H4 (cell line): ENCODE data around the gene RASSF10. TPM values are rescaled to one million over a fixed set of nuclear protein-coding genes. Genes with fewer than 3 reads are reported as not detected.
"Not testable (repeated sequence)": the region's sequence is repeated elsewhere in the genome, so short reads cannot be mapped to it uniquely, and the experiment has no call there.

Source experiments
- DNase-seq: peaks from one replicate; pipeline ENCODE4 v3.0.0-alpha.2; 2015; ENCODE audit warnings: low spot score
- total RNA-seq: library from RNA; depleted of rRNA; stranded (reverse); fragments of >200 nt; shearing (Covaris generic); gene quantifications from 2 replicates; pipeline ENCODE4 v1.2.3, GENCODE V29; 2014

Gene RASSF10
- total RNA-seq, 1 experiment from 2014 or later = not detected

DNA sequence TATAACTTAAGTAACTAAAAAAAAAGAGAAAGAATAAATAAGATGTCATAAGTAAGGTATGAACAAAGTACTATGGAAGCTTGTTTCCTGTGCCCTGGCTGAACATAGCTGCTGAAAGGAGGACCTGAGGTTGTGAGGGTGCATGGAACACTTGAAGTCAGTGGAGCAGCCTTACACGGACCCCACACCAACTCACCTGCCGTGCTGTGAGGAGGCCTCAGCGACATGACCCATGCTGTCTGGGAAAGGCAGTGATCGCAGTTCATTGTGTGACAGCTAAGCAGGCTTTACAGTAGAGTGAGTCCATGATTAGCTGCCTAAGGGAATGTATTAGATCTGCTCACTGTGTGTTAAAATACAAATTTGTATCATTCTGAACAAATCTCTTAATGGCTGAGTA is 17.6 kb downstream of the RASSF10 start:
- no peak for DNase-seq

DNA sequence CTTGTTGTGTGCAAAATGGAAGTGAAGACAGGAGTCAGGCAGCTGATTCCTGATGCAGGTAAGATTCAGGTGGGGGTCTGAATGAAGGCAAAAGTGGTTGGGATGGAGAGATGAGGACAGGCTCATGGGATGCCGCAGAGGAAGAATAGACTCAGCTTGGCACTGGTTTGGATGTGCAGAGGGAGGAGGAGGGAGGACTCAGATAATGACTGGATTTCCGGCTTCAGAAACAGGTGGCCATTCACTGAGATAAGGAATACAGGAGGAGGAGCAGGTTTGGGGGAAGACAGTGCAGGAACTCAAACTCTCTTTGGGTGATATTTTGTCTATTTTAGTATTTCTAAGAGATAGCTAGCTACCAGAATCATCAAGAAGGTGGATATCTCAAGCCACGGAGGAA is 19.2 kb downstream of the RASSF10 start:
- no peak for DNase-seq

DNA sequence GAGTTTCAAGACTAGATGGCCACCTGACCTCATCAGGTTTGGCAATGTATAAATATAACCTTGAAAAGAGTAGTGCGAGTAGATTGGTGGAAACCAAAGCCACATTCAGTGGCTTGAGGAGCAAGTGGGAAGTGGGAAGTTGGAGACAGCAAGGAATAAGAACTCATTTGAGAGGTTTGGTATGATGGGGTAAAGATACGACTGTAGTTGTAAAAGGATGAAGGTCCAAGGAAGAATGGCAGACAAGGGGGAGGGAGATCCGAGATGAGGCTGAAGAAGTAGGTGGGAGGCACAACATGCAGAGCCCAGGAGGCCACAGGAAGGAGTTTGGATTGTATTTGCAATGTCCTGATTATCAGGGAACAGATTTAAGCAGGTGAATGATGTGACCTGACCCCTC is 20.8 kb downstream of the RASSF10 start:
- DNase-seq = no peak

DNA sequence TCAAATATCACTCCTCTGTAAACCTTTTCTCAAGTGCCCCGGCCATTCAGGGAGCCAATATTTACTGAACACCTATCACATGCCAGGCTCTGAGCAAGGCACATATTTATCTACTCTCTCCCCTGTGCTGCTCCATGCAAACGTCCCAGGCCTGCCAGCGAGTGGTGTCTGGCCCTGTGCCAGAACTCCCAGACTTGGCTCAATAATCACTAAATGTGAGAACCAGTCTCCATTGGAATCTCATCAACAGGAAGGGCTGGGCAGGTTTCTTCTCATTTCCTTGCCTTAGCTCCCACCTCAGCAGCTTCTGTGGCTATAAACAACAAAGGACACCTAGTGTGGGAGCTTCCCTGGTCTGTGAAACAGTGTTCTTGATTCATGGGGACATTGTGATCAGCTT is 21.7 kb downstream of the RASSF10 start:
- DNase-seq = no peak

DNA sequence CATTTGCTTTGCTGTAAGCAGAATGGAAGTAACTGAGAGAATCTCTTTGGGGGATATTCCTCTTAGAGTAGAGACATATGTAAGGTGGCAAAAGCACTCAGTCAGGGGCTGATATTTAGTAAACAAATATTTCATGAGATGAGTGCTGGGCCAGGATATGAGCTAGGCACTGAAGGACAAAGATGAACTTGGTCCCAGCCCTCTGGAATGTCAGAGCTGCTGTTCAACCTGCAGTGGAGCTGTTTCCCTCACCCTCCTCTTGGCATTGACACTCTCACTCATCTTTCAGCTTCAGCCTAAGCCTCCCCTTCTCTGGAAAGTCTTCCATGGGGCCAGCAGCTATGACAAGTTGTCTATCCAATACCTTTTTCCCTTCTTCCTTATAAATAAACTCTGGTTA is 22.2 kb downstream of the RASSF10 start:
- DNase-seq = no peak

DNA sequence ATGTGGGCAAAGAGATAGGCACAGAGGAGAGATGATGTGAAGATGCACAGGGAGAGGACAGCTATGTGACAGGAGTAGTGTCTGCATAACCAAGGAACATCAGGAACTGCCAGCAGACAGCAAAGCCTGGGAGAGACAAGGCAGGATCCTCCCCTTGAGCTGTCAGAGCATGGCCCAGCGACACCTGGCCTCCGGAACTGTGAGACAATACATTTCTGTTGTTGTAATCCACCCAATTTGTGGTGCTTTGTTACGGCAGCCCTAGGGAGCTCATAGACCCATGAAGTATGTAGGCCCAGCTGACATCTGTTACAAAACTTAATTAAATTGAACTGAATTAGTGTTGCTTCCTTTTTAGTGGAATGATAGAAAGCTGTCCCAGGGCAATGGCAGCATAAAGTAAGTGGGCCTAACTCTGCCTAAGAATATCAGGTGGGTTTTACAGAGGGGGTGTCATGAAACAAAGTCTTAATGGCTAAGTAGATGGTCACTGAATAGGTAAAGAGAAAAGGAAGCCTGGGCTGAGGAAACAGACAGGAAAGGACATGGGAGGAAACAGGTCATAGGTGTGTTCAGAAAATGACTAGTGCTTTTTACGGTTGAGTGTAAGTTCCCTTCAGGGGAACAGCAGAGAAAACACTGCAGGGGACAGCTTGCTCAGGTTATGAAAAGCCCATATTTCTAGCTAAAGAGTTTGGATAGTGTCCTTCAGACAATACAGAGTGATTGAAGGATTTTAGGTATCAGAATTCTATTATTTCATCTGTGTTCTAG is 24.8 kb downstream of the RASSF10 start:
- DNase-seq = no peak

DNA sequence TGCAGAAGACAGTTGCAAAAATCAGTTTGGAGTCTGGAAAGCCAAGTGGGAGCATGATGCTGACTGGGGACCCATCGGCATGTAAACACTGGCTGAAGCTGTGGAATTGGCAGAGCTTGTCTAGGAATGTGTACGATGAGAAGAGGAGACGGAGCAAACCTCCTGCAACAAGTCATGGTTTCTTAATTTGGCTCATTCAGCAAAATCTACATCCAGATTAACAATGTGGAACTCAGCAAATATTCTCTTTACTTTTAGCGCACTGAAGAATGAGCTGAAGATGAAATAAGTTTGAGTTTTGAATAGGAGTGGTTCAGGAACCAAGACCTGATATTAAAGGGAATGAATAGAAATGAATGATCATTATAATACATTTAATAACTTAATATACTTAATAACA is 26.6 kb downstream of the RASSF10 start:
- no peak for DNase-seq

DNA sequence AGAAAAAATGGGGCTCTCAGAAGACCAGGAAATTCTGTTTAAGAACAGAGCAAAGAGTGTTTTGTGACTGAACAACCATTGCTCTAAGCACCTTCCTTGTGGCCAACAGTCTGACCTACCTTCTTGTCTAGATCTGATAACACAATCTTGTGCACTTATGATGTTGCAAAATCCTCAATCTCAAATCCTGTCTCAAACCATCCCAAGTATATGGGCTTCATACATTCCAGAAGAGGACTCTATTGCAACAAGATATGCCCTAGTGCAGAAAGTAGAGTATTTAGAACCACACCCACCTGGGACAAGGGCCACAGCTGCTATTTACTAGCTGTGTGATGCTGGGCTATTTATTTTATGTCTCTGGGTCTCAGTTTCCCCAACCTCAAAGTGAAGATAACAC is 27.1 kb downstream of the RASSF10 start:
- no peak for DNase-seq

DNA sequence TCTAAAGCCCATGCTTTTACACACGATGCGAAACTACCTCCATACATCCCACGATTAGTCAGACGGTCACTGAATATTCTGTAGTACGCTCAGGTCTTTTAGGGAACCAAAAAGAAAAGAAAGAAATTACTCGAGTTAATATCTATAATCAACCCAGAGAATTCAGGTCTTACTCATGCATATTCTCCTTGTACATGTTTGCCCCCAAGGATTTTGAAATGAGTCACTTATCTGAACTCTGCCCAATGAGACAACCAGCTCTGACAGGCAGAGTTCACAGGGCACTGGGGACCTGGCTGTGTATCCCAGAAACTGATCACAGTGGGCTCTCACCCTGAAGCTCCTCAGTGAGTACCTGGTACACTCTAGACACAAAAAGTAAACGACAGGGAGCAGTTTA is 29.2 kb downstream of the RASSF10 start:
- DNase-seq = no peak

DNA sequence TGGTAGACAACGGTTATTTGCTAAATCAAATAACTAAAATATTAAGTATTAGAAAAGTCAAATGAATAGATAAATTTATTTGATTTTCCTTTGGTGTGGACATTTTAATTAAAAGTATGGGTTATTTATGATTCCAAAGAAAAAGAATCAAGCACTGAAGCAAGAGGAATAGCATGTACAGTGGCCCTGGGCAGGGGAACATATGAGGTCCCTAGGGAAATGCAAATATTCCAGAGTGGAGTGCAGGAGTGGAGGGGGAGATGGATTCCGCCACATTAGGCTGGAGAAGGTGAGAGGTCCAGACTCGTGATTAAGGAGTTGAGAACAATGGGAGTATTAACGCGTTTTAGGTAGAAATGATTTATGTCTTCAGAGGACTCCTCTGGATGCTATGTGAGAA is 30.0 kb downstream of the RASSF10 start:
- no peak for DNase-seq

DNA sequence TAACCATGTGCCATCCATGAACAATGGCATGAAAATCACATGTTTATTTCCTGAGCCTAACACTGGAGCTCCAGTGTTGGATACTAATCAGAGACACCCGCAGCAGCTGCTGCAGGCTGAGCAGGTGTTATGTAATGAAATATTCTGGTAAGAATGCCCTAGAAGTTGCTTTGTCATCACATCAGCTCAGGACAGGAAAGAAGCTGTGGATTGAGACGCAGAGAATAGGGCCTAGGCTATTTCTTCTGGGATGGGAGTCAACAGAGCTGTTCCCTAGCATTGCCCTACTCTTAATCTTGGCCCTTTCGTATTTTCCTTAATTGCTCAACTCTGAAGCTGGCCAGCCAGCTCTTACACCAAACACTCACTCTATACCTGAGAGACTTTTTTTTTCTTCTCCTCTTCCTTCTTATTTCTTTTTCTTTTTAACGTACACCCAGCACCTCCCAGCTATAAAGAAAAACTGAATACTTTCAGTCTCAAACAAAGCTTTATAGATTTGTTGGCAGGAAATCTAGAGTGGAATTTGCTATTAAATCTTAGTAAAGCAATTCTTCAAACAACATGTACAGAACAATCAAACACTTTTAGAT is 31.9 kb downstream of the RASSF10 start:
- DNase-seq = no peak

DNA sequence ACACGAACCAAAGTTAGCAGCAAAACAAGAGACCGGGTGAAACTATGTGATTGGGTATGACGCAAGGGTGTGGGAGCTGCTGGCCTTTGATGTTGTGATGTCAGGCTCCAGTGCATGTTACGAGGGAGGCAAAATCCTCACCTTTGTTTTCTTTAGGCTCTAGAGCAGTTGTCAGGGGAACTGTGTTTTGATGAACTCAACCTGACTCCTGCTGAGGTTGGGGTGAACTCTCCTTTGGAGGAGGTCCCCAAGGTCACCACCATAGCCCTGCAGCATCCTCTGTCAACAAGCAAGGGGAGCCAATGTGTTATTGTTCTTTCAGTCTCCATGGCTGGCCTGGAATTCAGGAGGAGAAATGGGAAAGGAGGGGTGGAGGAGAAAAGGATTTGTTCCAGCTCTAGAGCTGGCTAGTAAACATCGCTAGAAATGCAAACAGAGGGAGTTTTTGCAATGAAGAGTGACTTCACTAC is 33.8 kb downstream of the RASSF10 start:
- DNase-seq = no peak

DNA sequence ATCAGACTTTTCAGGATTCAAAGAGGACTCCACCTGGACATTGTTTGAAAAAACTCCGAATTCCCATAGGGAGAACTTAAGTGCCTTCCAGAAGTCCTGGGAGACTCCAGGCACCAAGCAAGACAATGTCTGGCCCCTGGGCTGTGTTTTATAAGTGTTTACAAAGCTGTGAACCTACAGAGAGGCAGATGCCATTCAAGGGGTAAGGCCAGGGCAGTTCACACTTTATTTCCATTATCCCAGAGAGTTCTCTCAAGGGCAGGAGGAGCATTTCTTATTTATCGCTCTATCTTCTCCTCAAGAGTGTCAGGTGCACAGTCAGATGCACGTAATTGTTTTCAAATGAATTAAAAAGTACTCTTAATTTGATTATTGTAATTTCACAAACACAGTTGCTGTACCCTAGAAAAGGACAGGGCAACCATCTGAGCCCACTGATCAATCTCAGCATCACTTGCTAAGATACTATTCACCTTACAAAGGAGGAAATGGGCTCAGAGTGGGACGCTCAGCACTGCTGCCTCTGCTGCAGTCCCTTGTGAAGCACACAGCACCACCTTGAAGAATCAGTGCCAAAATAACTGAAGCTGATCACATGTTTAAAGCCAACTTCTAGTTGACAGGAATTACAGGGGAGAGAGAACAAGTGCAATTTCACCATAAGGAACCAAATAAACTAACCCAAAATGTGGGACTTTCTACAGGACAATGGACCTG is 35.0 kb downstream of the RASSF10 start:
- no peak for DNase-seq

DNA sequence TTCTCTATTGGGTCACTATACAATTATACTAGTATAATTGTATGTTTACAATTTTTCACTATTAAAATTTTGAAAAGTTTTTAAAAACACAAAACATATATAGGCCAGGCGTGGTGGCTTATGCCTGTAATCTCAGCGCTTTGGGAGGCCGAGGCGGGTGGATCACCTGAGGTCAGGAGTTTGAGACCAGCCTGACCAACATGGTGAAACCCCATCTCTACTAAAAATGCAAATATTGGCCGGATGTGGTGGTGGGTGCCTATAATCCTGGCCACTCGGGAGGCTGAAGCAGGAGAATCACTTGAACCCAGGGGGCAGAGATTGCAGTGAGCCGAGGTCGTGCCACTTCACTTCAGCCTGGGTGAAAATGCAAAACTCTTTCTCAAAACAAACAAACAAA is 36.0 kb downstream of the RASSF10 start:
- not testable (repeated sequence) for DNase-seq

DNA sequence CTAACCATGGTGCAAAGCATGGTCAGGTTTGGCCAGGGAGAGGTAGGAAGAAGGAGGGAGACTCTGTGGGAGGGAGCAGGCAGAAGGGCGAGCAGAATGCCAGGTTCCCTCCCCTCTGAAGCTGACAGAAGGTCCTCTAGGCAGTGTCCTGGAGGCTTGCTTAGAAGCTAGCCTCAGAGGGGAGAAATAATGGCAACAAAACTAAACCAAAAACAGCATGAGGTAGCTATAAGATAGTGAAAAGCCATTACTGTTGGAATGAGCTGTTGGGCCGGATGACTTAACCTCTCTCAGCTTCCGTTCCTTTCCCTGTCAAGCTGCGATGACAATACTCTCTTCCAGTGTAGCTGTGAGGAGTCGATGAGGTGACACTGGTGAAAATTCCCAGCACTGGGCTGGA is 36.6 kb downstream of the RASSF10 start:
- DNase-seq = no peak

DNA sequence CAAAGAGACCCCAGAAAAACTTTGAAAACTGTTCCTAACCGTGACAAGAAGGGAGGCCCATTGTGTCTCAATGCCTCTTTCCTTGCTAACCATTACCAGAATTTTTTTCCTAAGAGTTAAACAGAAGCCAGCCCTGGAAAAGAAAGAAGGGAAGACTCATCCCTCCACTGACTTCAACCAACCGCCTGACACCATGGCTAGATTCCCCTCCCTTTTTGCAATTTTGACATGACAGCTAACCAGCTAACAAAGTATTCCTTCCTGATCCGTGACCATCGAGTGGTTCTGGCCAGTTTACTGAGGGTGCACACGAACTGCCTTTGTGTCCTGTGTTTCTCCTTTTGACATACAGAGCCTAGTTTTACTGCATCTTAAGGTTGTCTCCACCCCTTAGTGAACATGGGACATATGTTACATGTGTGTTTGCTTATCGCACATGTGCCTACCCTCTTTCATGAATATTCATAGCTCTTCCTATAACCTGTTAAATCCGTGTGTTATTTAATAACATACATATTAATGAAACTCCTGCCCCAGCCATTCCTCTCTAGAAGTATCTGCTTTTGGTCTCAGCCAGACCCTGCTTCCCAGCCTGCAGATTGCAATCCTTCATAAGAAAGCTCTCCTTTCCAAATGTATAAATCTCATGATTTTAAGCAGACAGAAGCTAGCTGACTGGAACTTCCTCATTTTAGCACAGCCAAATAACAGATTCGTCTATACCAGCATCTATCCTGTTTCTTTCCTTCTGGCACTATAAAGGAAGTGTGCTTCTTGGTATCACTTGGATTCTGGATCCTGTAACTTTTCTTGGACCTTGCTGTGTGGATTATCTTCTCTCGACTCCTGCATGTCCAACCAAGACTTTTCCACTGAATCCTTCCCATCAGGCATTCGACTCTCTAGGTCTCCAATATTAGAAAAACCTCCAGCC is 37.8 kb downstream of the RASSF10 start:
- DNase-seq = no peak

DNA sequence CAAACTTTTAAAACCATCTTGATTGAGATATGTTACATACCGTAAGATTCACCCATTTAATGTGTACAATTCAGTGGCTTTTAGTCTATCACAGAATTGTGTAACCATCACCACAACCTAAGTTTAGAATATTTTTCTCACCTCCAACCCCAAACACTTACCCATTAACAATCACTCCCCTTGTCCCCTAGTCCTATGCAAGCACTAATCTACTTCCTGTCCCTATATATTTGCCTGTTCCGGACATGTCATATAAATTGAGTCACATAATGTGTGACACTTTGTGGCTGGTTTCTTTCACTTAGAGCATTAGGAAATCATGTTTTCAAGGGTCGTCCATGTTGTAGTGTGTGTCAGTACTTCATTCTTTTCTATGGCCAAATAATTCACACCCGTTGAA is 38.8 kb downstream of the RASSF10 start:
- no peak for DNase-seq

DNA sequence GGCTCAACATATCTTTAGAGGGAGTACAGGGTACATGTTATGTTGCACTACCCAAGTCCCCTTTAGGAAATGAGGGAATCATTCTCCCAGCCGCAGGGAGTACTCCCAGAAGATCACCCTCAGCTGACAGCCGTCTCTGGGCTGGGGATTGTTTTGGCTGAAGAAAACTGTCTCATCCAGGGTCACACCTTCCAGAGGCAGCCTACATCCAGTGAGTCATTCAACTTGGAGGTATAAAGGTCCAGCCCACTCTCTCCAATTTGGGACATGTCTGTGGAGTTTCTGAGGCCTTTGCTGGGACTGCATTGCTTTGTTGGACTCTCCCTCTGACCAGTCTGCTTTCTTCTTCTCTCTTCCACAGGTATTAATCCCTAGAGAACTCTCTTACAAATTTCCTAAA is 42.1 kb downstream of the RASSF10 start:
- no peak for DNase-seq

DNA sequence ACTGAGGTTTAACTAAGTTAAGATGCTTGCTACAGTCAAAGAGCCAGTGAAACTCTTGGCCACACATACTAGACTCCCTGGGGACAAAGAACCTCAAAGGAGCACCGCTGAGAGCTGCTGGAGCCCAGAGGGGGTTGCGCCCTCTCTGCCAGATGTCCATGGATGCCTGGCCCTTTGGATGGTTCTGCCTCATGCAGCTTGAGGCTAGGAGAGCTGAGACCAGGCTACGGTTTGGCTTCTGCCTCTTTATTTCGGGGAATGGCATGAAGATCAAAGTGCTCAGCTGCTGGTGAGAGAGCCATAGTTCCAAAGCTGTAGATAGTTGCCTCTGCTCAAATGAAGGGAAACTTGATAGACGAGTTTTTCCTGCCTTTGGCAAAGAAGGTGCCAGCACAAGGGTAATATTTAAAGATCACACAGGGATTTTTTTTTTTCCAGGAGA is 43.0 kb downstream of the RASSF10 start:
- DNase-seq = no peak

DNA sequence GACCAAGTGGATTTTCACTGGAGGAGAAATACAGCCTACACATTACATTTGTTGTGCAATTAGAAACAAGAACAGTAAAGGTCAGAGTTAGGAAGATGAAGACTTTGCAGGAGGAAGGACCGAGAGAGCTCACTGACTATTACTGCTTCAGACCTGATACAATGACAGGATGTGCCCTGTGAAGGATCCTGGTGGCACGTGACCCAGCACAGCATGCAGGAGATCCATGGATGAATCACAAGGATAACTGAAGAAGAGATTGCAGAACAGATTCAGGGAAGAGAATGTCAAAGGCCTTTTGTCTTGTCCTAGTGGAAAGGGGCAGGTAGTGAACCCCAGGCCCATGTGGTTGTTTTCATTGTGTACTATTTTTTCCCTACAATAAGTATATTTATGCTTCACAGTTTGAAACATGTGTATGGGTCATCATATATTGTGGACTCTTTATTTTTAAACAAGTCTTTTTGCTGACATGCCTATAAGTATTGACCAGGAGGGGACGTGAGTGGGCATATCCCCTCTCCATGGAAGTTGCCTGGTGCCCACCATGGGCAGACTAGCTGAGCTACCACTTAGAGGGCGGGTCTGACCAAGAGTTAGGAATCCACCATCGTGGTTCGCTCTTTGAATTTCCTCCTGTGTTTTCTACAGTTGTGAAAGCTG is 44.3 kb downstream of the RASSF10 start:
- no peak for DNase-seq

DNA sequence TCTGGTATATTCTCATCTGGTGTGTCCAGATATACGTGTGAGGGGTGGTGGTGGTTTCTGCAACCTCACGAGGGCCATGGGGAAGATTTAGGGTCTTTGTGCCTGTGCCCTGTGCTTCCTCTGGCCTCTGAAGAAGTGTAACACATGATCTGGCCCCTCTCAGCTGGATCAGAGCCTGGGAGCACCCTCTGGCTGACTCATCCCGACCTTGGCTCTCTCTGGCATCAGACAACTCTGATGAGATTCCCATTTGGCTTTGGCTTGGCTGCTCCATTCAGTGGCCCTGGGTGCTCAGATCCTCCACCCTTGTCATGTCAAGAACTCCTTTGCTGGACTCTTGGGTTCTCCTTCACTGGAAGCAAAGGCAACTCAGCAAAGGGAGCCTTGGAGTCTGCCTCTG is 45.2 kb downstream of the RASSF10 start:
- no peak for DNase-seq
